ENCODE results near the gene C12orf54.

GRCh38 chr12:48532601-48533000, 50.3 kb downstream of the C12orf54 start:
- no peak for TF ChIP-seq ZNF423 (CRISPR knock-in tag; IDR thresholded peaks at IDR 0.05)
- TF ChIP-seq, protein P1, sequence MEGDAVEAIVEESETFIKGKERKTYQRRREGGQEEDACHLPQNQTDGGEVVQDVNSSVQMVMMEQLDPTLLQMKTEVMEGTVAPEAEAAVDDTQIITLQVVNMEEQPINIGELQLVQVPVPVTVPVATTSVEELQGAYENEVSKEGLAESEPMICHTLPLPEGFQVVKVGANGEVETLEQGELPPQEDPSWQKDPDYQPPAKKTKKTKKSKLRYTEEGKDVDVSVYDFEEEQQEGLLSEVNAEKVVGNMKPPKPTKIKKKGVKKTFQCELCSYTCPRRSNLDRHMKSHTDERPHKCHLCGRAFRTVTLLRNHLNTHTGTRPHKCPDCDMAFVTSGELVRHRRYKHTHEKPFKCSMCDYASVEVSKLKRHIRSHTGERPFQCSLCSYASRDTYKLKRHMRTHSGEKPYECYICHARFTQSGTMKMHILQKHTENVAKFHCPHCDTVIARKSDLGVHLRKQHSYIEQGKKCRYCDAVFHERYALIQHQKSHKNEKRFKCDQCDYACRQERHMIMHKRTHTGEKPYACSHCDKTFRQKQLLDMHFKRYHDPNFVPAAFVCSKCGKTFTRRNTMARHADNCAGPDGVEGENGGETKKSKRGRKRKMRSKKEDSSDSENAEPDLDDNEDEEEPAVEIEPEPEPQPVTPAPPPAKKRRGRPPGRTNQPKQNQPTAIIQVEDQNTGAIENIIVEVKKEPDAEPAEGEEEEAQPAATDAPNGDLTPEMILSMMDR (IDR thresholded peaks at IDR 0.05), result no peak
- TF ChIP-seq, protein P2, sequence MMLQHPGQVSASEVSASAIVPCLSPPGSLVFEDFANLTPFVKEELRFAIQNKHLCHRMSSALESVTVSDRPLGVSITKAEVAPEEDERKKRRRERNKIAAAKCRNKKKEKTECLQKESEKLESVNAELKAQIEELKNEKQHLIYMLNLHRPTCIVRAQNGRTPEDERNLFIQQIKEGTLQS (CRISPR knock-in tag; conservative IDR thresholded peaks at IDR 0.05), result no peak
- no peak for TF ChIP-seq NR2C2 (CRISPR knock-in tag; IDR thresholded peaks at IDR 0.05)
- no peak for TF ChIP-seq HMGXB4 (CRISPR knock-in tag; IDR thresholded peaks at IDR 0.05)

Data from WTC11 (cell line).